Lung (tissue), 12 donors: ENCODE results near the gene DOK4. TPM values are rescaled to one million over a fixed set of nuclear protein-coding genes. Genes with fewer than 3 reads are reported as not detected.
A peak's percentile ranks its signal among the peaks of the same experiment; 100 is the strongest.

Experiments
- ATAC-seq: fragments of 200-7000 bp; cut with Tn5 transposase; one replicate; pipeline ENCODE4 v1.9.1; 2020; ENCODE audit warnings: moderate number of reproducible peaks; ENCODE audit not compliant: insufficient read depth, low FRiP score
- DNase-seq, 3 donors: peaks; one replicate each; pipeline ENCODE4 v3.0.0-alpha.2; 2013 to 2017
- H3K27ac ChIP-seq, 2 donors: one replicate each; pipeline ENCODE4 v1.5.1; 2013; ENCODE audit warnings: mild to moderate bottlenecking in 2 of 2, moderate library complexity in 2 of 2, control low read depth in 1 of 2, inconsistent platforms in 1 of 2, low read depth in 1 of 2, low read length in 1 of 2
- H3K27me3 ChIP-seq, 3 donors: one replicate each; pipeline ENCODE4 v1.5.1; 2013; ENCODE audit warnings: low read length in 2 of 3; ENCODE audit not compliant: control insufficient read depth in 3 of 3, insufficient read depth in 3 of 3
- H3K36me3 ChIP-seq, 4 donors: one replicate each; pipeline ENCODE4 v1.5.1; 2013; ENCODE audit warnings: low read length in 4 of 4, mild to moderate bottlenecking in 1 of 4, moderate library complexity in 1 of 4; ENCODE audit not compliant: control insufficient read depth in 4 of 4, insufficient read depth in 4 of 4
- H3K4me1 ChIP-seq, 5 donors: one replicate each; pipeline ENCODE4 v1.5.1; 2013; ENCODE audit warnings: low read length in 5 of 5, mild to moderate bottlenecking in 2 of 5, moderate library complexity in 1 of 5; ENCODE audit not compliant: control insufficient read depth in 5 of 5, insufficient read depth in 5 of 5
- H3K4me3 ChIP-seq: one replicate; pipeline ENCODE4 v1.5.1; 2013; ENCODE audit warnings: mild to moderate bottlenecking, control low read depth, moderate library complexity
- H3K9ac ChIP-seq, 2 donors: one replicate each; pipeline ENCODE4 v1.5.1; 2013; ENCODE audit warnings: low read length in 2 of 2, control low read depth in 1 of 2; ENCODE audit not compliant: insufficient read depth in 1 of 2
- H3K9me3 ChIP-seq, 4 donors: one replicate each; pipeline ENCODE4 v1.5.1; 2013; ENCODE audit warnings: low read length in 3 of 4, mild to moderate bottlenecking in 1 of 4, moderate library complexity in 1 of 4; ENCODE audit not compliant: control insufficient read depth in 4 of 4, insufficient read depth in 3 of 4
- WGBS, 2 donors: extraction: QIAGEN DNeasy Blood & Tissue Kit; methylation state at CpG; one replicate each; pipeline ENCODE4 v1.1.7; 2013; 5-methylcytosine and 5-hydroxymethylcytosine counted together
- polyA plus RNA-seq, 2 donors: library from polyadenylated mRNA; stranded (reverse); fragments of 200-250 nt; gene quantifications; one replicate each; pipeline ENCODE4 v1.2.1, GENCODE V29; 2013
- total RNA-seq, 2 donors: library from RNA; depleted of rRNA in 1 of 2; stranded (reverse); fragments of >200 nt in 1 of 2; gene quantifications; one replicate each; pipeline ENCODE4 v1.2.1, GENCODE V29; 2014 to 2021
- TF ChIP-seq, protein P1 (sequence below): IDR thresholded peaks from 2 replicates; pipeline ENCODE4 v1.5.1; 2012; ENCODE audit warnings: mild to moderate bottlenecking; ENCODE audit errors: control extremely low read depth, extremely low read depth
- donor health status: control.
- donor health status: control.
- donor health status: Bipolar disorder and iron deficiency.
- donor health status: healthy.
- donor health status: DM: yes; HTN: yes; CAD: no.

The DOK4 gene
- total and polyA plus RNA-seq, 4 donors = 19.7 to 58.2 (median 51.1) TPM

- H3K27me3 ChIP-seq = no peaks in the 10 kb centered on the region
- no peaks in the 10 kb centered on the region for H3K9me3 ChIP-seq
- peak; percentile 36 to 62 (median 50) for DNase-seq
- H3K27ac ChIP-seq = no peak overlapping the region
- TF ChIP-seq, protein P1, sequence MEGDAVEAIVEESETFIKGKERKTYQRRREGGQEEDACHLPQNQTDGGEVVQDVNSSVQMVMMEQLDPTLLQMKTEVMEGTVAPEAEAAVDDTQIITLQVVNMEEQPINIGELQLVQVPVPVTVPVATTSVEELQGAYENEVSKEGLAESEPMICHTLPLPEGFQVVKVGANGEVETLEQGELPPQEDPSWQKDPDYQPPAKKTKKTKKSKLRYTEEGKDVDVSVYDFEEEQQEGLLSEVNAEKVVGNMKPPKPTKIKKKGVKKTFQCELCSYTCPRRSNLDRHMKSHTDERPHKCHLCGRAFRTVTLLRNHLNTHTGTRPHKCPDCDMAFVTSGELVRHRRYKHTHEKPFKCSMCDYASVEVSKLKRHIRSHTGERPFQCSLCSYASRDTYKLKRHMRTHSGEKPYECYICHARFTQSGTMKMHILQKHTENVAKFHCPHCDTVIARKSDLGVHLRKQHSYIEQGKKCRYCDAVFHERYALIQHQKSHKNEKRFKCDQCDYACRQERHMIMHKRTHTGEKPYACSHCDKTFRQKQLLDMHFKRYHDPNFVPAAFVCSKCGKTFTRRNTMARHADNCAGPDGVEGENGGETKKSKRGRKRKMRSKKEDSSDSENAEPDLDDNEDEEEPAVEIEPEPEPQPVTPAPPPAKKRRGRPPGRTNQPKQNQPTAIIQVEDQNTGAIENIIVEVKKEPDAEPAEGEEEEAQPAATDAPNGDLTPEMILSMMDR = no peak
- no peak overlapping the region for H3K9ac ChIP-seq
- H3K36me3 ChIP-seq = peaks cover 0 to 30% (median 11%) of the 10 kb centered on the region in 4 donors
- H3K4me1 ChIP-seq = peaks cover 0 to 18% (median 5%) of the 10 kb centered on the region in 5 donors
- ATAC-seq = peak; percentile 50
- no peak overlapping the region for H3K4me3 ChIP-seq
- WGBS, 2 donors = 59 to 78% methylated on average over 14 of the region's 14 CpGs
Measured at GRCh38 chr16:57513371-57514102, 27.2 kb upstream of the DOK4 start.

GRCh38 chr16:57512296-57513001 is 26.2 kb upstream of the DOK4 start:
- Histone ChIP-seq H3K9ac (no peak overlapping the region), H3K9me3 (no peaks in the 10 kb centered on the region), H3K27me3 (no peaks in the 10 kb centered on the region), H3K27ac (no peak overlapping the region), H3K36me3 (peaks cover 0 to 19% (median 9%) of the 10 kb centered on the region in 4 donors), H3K4me3 (no peak overlapping the region), H3K4me1 (peaks cover 0 to 28% (median 5%) of the 10 kb centered on the region in 5 donors)
- 89 to 94% methylated on average over 23 of the region's 23 CpGs for WGBS, 2 donors
- ATAC-seq = no peak
- no peak for DNase-seq
- TF ChIP-seq, protein P1 = no peak

- DNase-seq = no peak
- Histone ChIP-seq H3K9ac (no peak overlapping the region), H3K4me3 (no peak overlapping the region), H3K27ac (no peak overlapping the region), H3K4me1 (peaks cover 0 to 33% (median 5%) of the 10 kb centered on the region in 5 donors), H3K36me3 (peaks cover 0 to 6% (median 3%) of the 10 kb centered on the region in 4 donors), H3K27me3 (no peaks in the 10 kb centered on the region), H3K9me3 (no peaks in the 10 kb centered on the region)
- no peak for ATAC-seq
- TF ChIP-seq, protein P1 = no peak
- WGBS, 2 donors = 72 to 80% methylated on average over 10 of the region's 10 CpGs
Measured at GRCh38 chr16:57510016-57510871, 24.0 kb upstream of the DOK4 start.
